Measurements from ENCODE around the gene IFRD2. TPM values are rescaled to one million over a fixed set of nuclear protein-coding genes. Genes with fewer than 3 reads are reported as not detected.

Gene IFRD2
- total and polyA plus RNA-seq, 2 of the 13 experiments (the other 11 are each of a cell fraction or from before 2014, with no cell fraction given) = 32.8 to 96.1 TPM

DNA sequence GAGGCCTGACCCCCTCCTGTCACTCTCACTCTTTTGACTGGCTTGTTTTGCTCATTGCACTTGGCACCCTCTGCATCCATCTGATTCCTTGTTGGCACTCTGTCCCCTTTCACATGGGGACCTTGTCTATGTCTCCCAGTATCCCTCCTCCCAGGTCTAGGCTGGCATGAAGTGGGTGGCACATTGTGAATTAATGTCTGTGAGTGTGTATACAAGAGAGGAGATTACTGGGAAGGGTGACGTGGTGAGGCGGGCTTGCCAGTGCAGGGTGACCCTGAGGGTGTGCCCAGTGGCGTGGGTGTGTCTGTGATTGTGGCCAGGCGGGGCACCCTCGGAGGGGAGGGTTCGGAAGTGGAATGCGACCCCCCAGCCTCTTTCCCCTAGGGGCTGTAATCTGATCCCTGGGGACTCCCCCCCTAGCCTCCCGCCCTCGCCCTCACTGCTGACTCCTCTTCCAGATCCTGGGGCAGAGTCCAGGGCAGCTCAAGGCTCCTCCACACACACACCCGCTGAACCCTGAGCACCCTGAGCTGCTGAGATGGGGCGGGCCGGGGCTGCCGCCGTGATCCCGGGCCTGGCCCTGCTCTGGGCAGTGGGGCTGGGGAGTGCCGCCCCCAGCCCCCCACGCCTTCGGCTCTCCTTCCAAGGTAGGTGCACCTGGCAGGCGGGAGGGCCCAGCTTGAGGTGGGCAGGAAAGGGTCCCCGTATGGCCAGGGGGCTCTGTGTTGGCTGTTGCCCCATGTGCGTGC lies 23.4 kb downstream of the IFRD2 start, which contains the start of gene SEMA3B (continued):
- TF ChIP-seq, protein P1, sequence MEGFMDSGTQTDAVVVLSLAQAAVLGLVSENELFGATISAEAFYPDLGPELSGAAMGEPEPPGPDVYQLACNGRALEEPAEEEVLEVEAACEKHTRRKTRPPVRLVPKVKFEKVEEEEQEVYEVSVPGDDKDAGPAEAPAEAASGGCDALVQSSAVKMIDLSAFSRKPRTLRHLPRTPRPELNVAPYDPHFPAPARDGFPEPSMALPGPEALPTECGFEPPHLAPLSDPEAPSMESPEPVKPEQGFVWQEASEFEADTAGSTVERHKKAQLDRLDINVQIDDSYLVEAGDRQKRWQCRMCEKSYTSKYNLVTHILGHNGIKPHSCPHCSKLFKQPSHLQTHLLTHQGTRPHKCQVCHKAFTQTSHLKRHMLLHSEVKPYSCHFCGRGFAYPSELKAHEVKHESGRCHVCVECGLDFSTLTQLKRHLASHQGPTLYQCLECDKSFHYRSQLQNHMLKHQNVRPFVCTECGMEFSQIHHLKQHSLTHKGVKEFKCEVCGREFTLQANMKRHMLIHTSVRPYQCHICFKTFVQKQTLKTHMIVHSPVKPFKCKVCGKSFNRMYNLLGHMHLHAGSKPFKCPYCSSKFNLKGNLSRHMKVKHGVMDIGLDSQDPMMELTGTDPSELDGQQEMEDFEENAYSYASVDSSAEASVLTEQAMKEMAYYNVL (CRISPR knock-in tag; IDR thresholded peaks at IDR 0.05; ENCODE audit: borderline replicate concordance) = peak; percentile 78; the same call in 1 of the 2 replicates
- TF ChIP-seq ZNF564 (CRISPR knock-in tag; IDR thresholded peaks at IDR 0.05) = peak; percentile 61; the same call in 1 of the 2 replicates
- TF ChIP-seq FOXA3 (CRISPR knock-in tag; IDR thresholded peaks at IDR 0.05) = peak; percentile 27; the same call in 1 of the 2 replicates
- peak; percentile 97 for TF ChIP-seq SIX1 (CRISPR knock-in tag; IDR thresholded peaks at IDR 0.05; ENCODE audit: borderline replicate concordance)
- TF ChIP-seq ZNF768 (CRISPR knock-in tag; IDR thresholded peaks at IDR 0.05) = no peak
- TF ChIP-seq KDM2A (CRISPR knock-in tag; IDR thresholded peaks at IDR 0.05; ENCODE audit: borderline replicate concordance, low read depth) = peak; percentile 15; the same call in 1 of the 2 replicates
- no peak for TF ChIP-seq SOX13 (IDR thresholded peaks at IDR 0.05)
- TF ChIP-seq SOX13 (CRISPR knock-in tag; conservative IDR thresholded peaks at IDR 0.05 in 1 of 2, IDR thresholded peaks at IDR 0.05 in 1 of 2) = peak in 1 of 2 experiments; percentile 26; a peak in 1 of 4 replicates
- TF ChIP-seq ZKSCAN8 (CRISPR knock-in tag; IDR thresholded peaks at IDR 0.05; ENCODE audit: borderline replicate concordance) = no peak
- TF ChIP-seq, protein P2, sequence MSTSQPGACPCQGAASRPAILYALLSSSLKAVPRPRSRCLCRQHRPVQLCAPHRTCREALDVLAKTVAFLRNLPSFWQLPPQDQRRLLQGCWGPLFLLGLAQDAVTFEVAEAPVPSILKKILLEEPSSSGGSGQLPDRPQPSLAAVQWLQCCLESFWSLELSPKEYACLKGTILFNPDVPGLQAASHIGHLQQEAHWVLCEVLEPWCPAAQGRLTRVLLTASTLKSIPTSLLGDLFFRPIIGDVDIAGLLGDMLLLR (CRISPR knock-in tag; IDR thresholded peaks at IDR 0.05) = peak; percentile 59; the same call in 1 of the 2 replicates
- TF ChIP-seq RARA (CRISPR knock-in tag; IDR thresholded peaks at IDR 0.05) = peak; percentile 27; the same call in 1 of the 2 replicates
- TF ChIP-seq ZNF749 (CRISPR knock-in tag; IDR thresholded peaks at IDR 0.05; ENCODE audit: borderline replicate concordance) = peak; percentile 26; the same call in 1 of the 2 replicates
- no peak for TF ChIP-seq SMAD9 (CRISPR knock-in tag; IDR thresholded peaks at IDR 0.05)
- peak; percentile 76 for TF ChIP-seq TBX2 (CRISPR knock-in tag; IDR thresholded peaks at IDR 0.05; ENCODE audit: borderline replicate concordance)

Data from HepG2 (cell line).